ENCODE measurements around the gene HMGN4. TPM values are rescaled to one million over a fixed set of nuclear protein-coding genes. Genes with fewer than 3 reads are reported as not detected.

HMGN4 gene
- total and polyA plus RNA-seq, 9 of the 15 experiments (the other 6 are each of a cell fraction or from before 2014, with no cell fraction given) = 35.4 to 134 (median 94.1) TPM

DNA sequence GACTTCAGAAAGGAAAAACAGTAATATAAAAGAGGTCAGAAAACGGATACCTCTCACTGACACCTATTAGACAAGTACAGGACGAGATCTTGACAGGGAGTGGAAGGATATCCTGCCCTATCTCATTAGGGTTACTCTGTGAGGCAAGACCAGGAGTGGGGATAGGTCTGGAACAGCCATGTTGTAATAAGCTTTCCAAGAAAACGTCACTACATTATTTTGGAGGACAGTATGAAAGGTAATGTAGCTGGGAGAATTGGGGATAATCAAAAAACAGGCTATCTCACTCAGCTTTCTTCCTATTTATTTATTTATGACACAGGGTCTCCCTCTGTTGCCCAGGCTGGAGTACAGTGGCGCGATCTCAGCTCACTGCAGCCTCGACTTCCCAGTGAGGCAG, 25.3 kb downstream of the HMGN4 start:
- ChIA-PET CTCF (ENCODE audit: low intra/inter-chr PET ratio) (no interaction called here), POLR2A (interaction anchor here (0.6 to 2.2 kb wide), 12 partner anchors 9 to 375 kb away, joined by 3 to 9 read pairs (median 4); a partner anchor contains a TSS)
- DNase-seq (ENCODE audit: extremely low read depth in 1 of 4, low spot score in 3 of 4) (peak in 1 of 4 experiments; percentile 32), FAIRE-seq (no peak), ATAC-seq (peak; percentile 71)
- BruUV-seq (replicated peaks) = no TSS peak
- intact Hi-C loops (cut with micrococcal nuclease) (no loop called here), in situ Hi-C loops (cut with MboI) (loop anchor here (25.0 kb wide), 1 partner anchor 376 kb away; a partner anchor contains a TSS)
- 42% methylated on average over 6 of the region's 6 CpGs for WGBS (ENCODE audit: insufficient coverage, low coverage, missing lambda C conversion rate)
- Histone ChIP-seq H3K4me3 (no peak overlapping the region), H3K27ac (ENCODE audit: extremely low read depth, low read depth, low read length) (peak overlapping the region; percentile 53), H3K79me2 (ENCODE audit: control insufficient read depth, insufficient read depth, low read length) (no peaks in the 10 kb centered on the region), H3K27me3 (ENCODE audit: control insufficient read depth in 2 of 2, insufficient read depth in 2 of 2, low read length in 2 of 2) (no peaks in the 10 kb centered on the region), H3K9ac (ENCODE audit: insufficient read depth in 1 of 2, low read depth in 2 of 2, low read length in 2 of 2) (peak overlapping the region; percentile 30 to 54; a peak in 3 of 4 replicates), H4K20me1 (replicated peaks; ENCODE audit: control insufficient read depth, insufficient read depth, low read length) (no peaks in the 10 kb centered on the region), H3K9me3 (replicated peaks; ENCODE audit: control insufficient read depth, insufficient read depth, low read depth, low read length) (no peaks in the 10 kb centered on the region), H3K36me3 (ENCODE audit: control insufficient read depth, insufficient read depth, low read length) (no peaks in the 10 kb centered on the region), H3K4me1 (replicated peaks in 1 of 2; ENCODE audit: control insufficient read depth in 2 of 2, insufficient read depth in 2 of 2, low read length in 2 of 2) (peaks cover 0 to 6% of the 10 kb centered on the region in 2 experiments; a peak in 3 of 5 replicates), H2AFZ (ENCODE audit: low read depth, low read length) (peak overlapping the region; percentile 97), H3K9me1 (ENCODE audit: control insufficient read depth, insufficient read depth, low read length) (no peaks in the 10 kb centered on the region), H3K4me2 (ENCODE audit: insufficient read depth, low read length) (peak overlapping the region; percentile 61)
- TF ChIP-seq NFIC (IDR thresholded peaks at IDR 0.05) (no peak), PRDM10 (IDR thresholded peaks at IDR 0.05; ENCODE audit: partially characterized antibody) (peak; percentile 62), NCOA6 (IDR thresholded peaks at IDR 0.05) (no peak), TEAD2 (tag; IDR thresholded peaks at IDR 0.05) (no peak), MBD2 (IDR thresholded peaks at IDR 0.05; ENCODE audit: borderline replicate concordance, low read depth) (no peak), ZFP1 (CRISPR knock-in tag; IDR thresholded peaks at IDR 0.05) (no peak), JUND (IDR thresholded peaks at IDR 0.05; ENCODE audit: borderline replicate concordance, low read depth, low read length) (no peak), JUND (tag; IDR thresholded peaks at IDR 0.05; ENCODE audit: borderline replicate concordance, low read depth, low read length) (0 out of 3 replicates have a peak, but pooled peaks have one; percentile 9), CEBPB (tag; IDR thresholded peaks at IDR 0.05) (peak; percentile 49; the same call in 1 of the 2 replicates), ZNF707 (CRISPR knock-in tag; conservative IDR thresholded peaks at IDR 0.05) (peak; percentile 57; the same call in 1 of the 2 replicates), ELK3 (CRISPR knock-in tag; IDR thresholded peaks at IDR 0.05) (no peak), NFRKB (IDR thresholded peaks at IDR 0.05; ENCODE audit: low read depth) (0 out of 2 replicates have a peak, but pooled peaks have one; percentile 46), RBM14 (IDR thresholded peaks at IDR 0.05; ENCODE audit: borderline replicate concordance, insufficient read depth, low read depth, low read length) (no peak), ATF7 (IDR thresholded peaks at IDR 0.05) (no peak), YY1 (IDR thresholded peaks at IDR 0.05; ENCODE audit: borderline replicate concordance in 1 of 3, control insufficient read depth in 1 of 3, extremely low read depth in 1 of 3, insufficient read depth in 3 of 3, insufficient read length in 1 of 3, insufficient replicate concordance in 2 of 3, low read depth in 1 of 3, low read length in 2 of 3) (peak in 1 of 3 experiments; percentile 32), ZNF239 (CRISPR knock-in tag; IDR thresholded peaks at IDR 0.05) (no peak)
- TF ChIP-seq, protein P1, sequence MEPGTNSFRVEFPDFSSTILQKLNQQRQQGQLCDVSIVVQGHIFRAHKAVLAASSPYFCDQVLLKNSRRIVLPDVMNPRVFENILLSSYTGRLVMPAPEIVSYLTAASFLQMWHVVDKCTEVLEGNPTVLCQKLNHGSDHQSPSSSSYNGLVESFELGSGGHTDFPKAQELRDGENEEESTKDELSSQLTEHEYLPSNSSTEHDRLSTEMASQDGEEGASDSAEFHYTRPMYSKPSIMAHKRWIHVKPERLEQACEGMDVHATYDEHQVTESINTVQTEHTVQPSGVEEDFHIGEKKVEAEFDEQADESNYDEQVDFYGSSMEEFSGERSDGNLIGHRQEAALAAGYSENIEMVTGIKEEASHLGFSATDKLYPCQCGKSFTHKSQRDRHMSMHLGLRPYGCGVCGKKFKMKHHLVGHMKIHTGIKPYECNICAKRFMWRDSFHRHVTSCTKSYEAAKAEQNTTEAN (CRISPR knock-in tag; IDR thresholded peaks at IDR 0.05) = no peak

Measured in K562 (cell line).